IMR-90 (cell line): Measurements from ENCODE around the gene DACH1. TPM values are rescaled to one million over a fixed set of nuclear protein-coding genes. Genes with fewer than 3 reads are reported as not detected.

ENCODE experiments used
- ATAC-seq: fragments of 200-7000 bp; cut with Tn5 transposase; 2 replicates; pipeline ENCODE4 v1.9.1; 2020; ENCODE audit warnings: low read depth, mild to moderate bottlenecking, moderate library complexity
- BruUV-seq: library from RNA; stranded (reverse); fragments of 400-500 nt; replicated peaks from 2 replicates; lab custom pipeline; 2021; lab: Mats Ljungman, UMichigan
- CTCF ChIA-PET: fragments of 300-600 bp; formaldehyde crosslinking; extraction: SDS; loops from one replicate; lab custom pipeline; 2021; ENCODE audit warnings: antibody characterized with exemption; lab: Yijun Ruan, JAX
- POLR2A ChIA-PET: fragments of 300-600 bp; sonication (Branson Sonifier 250); formaldehyde crosslinking; loops from one replicate; lab custom pipeline; 2022; ENCODE audit warnings: antibody characterized with exemption; ENCODE audit not compliant: unreplicated experiment; lab: Charles Lee
- DNase-seq: peaks from one replicate; pipeline ENCODE4 v3.0.0; 2013
- H2AFZ ChIP-seq: replicated peaks from 2 replicates; pipeline ENCODE3; 2013; ENCODE audit warnings: low read length, mild to moderate bottlenecking; ENCODE audit not compliant: poor library complexity
- H2AK5ac ChIP-seq: 2 replicates; pipeline ENCODE4 v1.6.1; 2013; ENCODE audit warnings: low read depth, low read length, inconsistent platforms
- H2AK9ac ChIP-seq: replicated peaks from 2 replicates; pipeline ENCODE3; 2013; ENCODE audit warnings: mild to moderate bottlenecking, low read depth, low read length, moderate library complexity; ENCODE audit not compliant: poor library complexity
- H2BK120ac ChIP-seq: 2 replicates; pipeline ENCODE4 v1.6.1; 2013; ENCODE audit warnings: low read depth, low read length, inconsistent platforms
- H2BK15ac ChIP-seq: 3 replicates; pipeline ENCODE4 v1.6.1; 2013; ENCODE audit warnings: low read depth, low read length, inconsistent platforms
- H2BK20ac ChIP-seq: 2 replicates; pipeline ENCODE4 v1.6.1; 2013; ENCODE audit warnings: low read depth, mild to moderate bottlenecking, inconsistent platforms, low read length, moderate library complexity
- H2BK5ac ChIP-seq: 2 replicates; pipeline ENCODE4 v1.6.1; 2013; ENCODE audit warnings: mild to moderate bottlenecking, low read depth, low read length, inconsistent platforms; ENCODE audit not compliant: poor library complexity, severe bottlenecking
- H3K14ac ChIP-seq: replicated peaks from 2 replicates; pipeline ENCODE4 v1.6.1; 2013; ENCODE audit warnings: low read depth, low read length, inconsistent platforms
- H3K18ac ChIP-seq: 2 replicates; pipeline ENCODE4 v1.6.1; 2013; ENCODE audit warnings: low read depth, low read length, control low read depth
- H3K23ac ChIP-seq: 2 replicates; pipeline ENCODE4 v1.6.1; 2013; ENCODE audit warnings: low read depth, low read length, inconsistent platforms
- H3K27ac ChIP-seq: 2 replicates; pipeline ENCODE4 v1.5.1; 2013; ENCODE audit warnings: mild to moderate bottlenecking, control low read depth, low read length; ENCODE audit not compliant: insufficient read depth
- H3K27me3 ChIP-seq: 2 replicates; pipeline ENCODE4 v1.6.1; 2013; ENCODE audit warnings: low read length; ENCODE audit not compliant: control insufficient read depth, insufficient read depth
- H3K36me3 ChIP-seq: 2 replicates; pipeline ENCODE4 v1.6.1; 2013; ENCODE audit warnings: low read length, mixed read lengths; ENCODE audit not compliant: control insufficient read depth, insufficient read depth
- H3K4ac ChIP-seq: 2 replicates; pipeline ENCODE4 v1.6.1; 2013; ENCODE audit warnings: low read depth, low read length, inconsistent platforms
- H3K4me1 ChIP-seq: 2 replicates; pipeline ENCODE4 v1.6.1; 2013; ENCODE audit warnings: low read length, mixed read lengths; ENCODE audit not compliant: control insufficient read depth, insufficient read depth
- H3K4me2 ChIP-seq: 2 replicates; pipeline ENCODE4 v1.6.1; 2013; ENCODE audit warnings: low read depth, mild to moderate bottlenecking, control low read depth, low read length, moderate library complexity
- H3K4me3 ChIP-seq: 2 replicates; pipeline ENCODE4 v1.5.1; 2013; ENCODE audit warnings: low read depth, mild to moderate bottlenecking, control low read depth, low read length, moderate library complexity; ENCODE audit not compliant: insufficient read depth
- H3K56ac ChIP-seq: 2 replicates; pipeline ENCODE4 v1.6.1; 2013; ENCODE audit warnings: low read length, inconsistent platforms; ENCODE audit not compliant: insufficient read depth; ENCODE audit errors: extremely low read depth
- H3K79me1 ChIP-seq, 2 experiments: 2 replicates each; pipeline ENCODE4 v1.6.1; 2013; ENCODE audit warnings: low read length in 2 of 2, inconsistent platforms in 1 of 2, low read depth in 1 of 2
- H3K9ac ChIP-seq: 2 replicates; pipeline ENCODE4 v1.6.1; 2013; ENCODE audit warnings: low read depth, low read length, control low read depth
- H3K9me1 ChIP-seq: 2 replicates; pipeline ENCODE4 v1.6.1; 2013; ENCODE audit warnings: low read length, inconsistent platforms; ENCODE audit not compliant: insufficient read depth
- H3K9me3 ChIP-seq: 2 replicates; pipeline ENCODE4 v1.6.1; 2013; ENCODE audit warnings: low read length; ENCODE audit not compliant: control insufficient read depth, insufficient read depth
- H4K20me1 ChIP-seq: 2 replicates; pipeline ENCODE4 v1.6.1; 2013; ENCODE audit warnings: low read length, inconsistent platforms; ENCODE audit not compliant: insufficient read depth
- H4K5ac ChIP-seq: 2 replicates; pipeline ENCODE4 v1.6.1; 2013; ENCODE audit warnings: mild to moderate bottlenecking, low read depth, low read length, control low read depth
- H4K8ac ChIP-seq, 2 experiments: 2 replicates each; pipeline ENCODE4 v1.6.1; 2013; ENCODE audit warnings: low read depth in 2 of 2, low read length in 2 of 2, control low read depth in 1 of 2, inconsistent platforms in 1 of 2
- H4K91ac ChIP-seq: 2 replicates; pipeline ENCODE4 v1.6.1; 2013; ENCODE audit warnings: low read depth, low read length, inconsistent platforms; ENCODE audit not compliant: insufficient read depth
- BHLHE40 ChIP-seq: fragments of 150-350 bp; IDR thresholded peaks from 2 replicates; pipeline ENCODE4 v1.6.1; 2016; ENCODE audit warnings: mild to moderate bottlenecking, low read depth, low read length
- CEBPB ChIP-seq: IDR thresholded peaks from 2 replicates; pipeline ENCODE4 v1.6.1; 2012; ENCODE audit warnings: low read depth, low read length, improper control_type of control experiment
- CHD1 ChIP-seq: IDR thresholded peaks from 2 replicates; pipeline ENCODE4 v1.6.1; 2012; ENCODE audit warnings: low read depth, low read length, improper control_type of control experiment
- FOS ChIP-seq: fragments of 150-350 bp; IDR thresholded peaks from 2 replicates; pipeline ENCODE4 v1.6.1; 2016; ENCODE audit warnings: low read depth, low read length
- MAFK ChIP-seq: IDR thresholded peaks from 2 replicates; pipeline ENCODE4 v1.6.1; 2012; ENCODE audit warnings: low read depth, low read length, improper control_type of control experiment
- MAZ ChIP-seq: IDR thresholded peaks from 2 replicates; pipeline ENCODE4 v1.6.1; 2012; ENCODE audit warnings: low read depth, mild to moderate bottlenecking, low read length, improper control_type of control experiment, moderate library complexity, borderline replicate concordance
- MXI1 ChIP-seq: IDR thresholded peaks from 2 replicates; pipeline ENCODE4 v1.6.1; 2012; ENCODE audit warnings: low read depth, mild to moderate bottlenecking, low read length, moderate library complexity, borderline replicate concordance
- NFE2L2 ChIP-seq: fragments of 150-350 bp; IDR thresholded peaks from 2 replicates; pipeline ENCODE4 v1.6.1; 2016; ENCODE audit warnings: low read depth, mild to moderate bottlenecking, low read length
- POLR2A ChIP-seq: IDR thresholded peaks from 2 replicates; pipeline ENCODE4 v1.6.1; 2012; ENCODE audit warnings: mild to moderate bottlenecking, low read depth, low read length
- RAD21 ChIP-seq: IDR thresholded peaks from 2 replicates; pipeline ENCODE4 v1.6.1; 2012; ENCODE audit warnings: low read length, improper control_type of control experiment
- RCOR1 ChIP-seq: IDR thresholded peaks from 2 replicates; pipeline ENCODE4 v1.6.1; 2012; ENCODE audit warnings: mild to moderate bottlenecking, low read length, improper control_type of control experiment; ENCODE audit not compliant: insufficient replicate concordance
- RFX5 ChIP-seq: IDR thresholded peaks from 2 replicates; pipeline ENCODE4 v1.8.0; 2012; ENCODE audit warnings: low read depth, mild to moderate bottlenecking, low read length, moderate library complexity
- SMC3 ChIP-seq: fragments of 150-350 bp; IDR thresholded peaks from 2 replicates; pipeline ENCODE4 v1.6.1; 2016; ENCODE audit warnings: low read depth, mild to moderate bottlenecking, antibody characterized with exemption, low read length, moderate library complexity
- USF2 ChIP-seq: fragments of 150-350 bp; IDR thresholded peaks from 2 replicates; pipeline ENCODE4 v1.6.1; 2017; ENCODE audit warnings: mild to moderate bottlenecking, antibody characterized with exemption, low read length, low read depth
- WGBS, 2 experiments: methylation state at CpG; one replicate each; pipeline versions ENCODE4 v1.1.5 to v1.1.7; 2013; ENCODE audit warnings: missing lambda C conversion rate in 2 of 2; ENCODE audit not compliant: insufficient read length in 1 of 2; ENCODE audit errors: extremely low coverage in 2 of 2; 5-methylcytosine and 5-hydroxymethylcytosine counted together
- dilution Hi-C: fragments of 300-500 bp; cut with HindIII; formaldehyde crosslinking; loops from one replicate; pipeline ENCODE4 v1.14.3; 2018; ENCODE audit warnings: low sequenced_read_pairs; ENCODE audit not compliant: unreplicated experiment
- in situ Hi-C: fragments of 300-500 bp; cut with MboI; formaldehyde crosslinking; loops from 3 replicates; pipeline ENCODE4 v1.14.3; 2019; ENCODE audit warnings: low sequenced_read_pairs, inconsistent platforms, mixed read lengths
- intact Hi-C: fragments of 100-400 bp; cut with micrococcal nuclease; formaldehyde crosslinking; loops from 2 replicates; pipeline ENCODE4 v1.10.0; 2022
- polyA plus RNA-seq, 3 experiments: library from polyadenylated mRNA; depleted of rRNA; stranded (reverse); fragments of >200 nt; gene quantifications; 2 replicates each; pipeline ENCODE4 v1.2.3, GENCODE V29; 2012; ENCODE audit warnings: low replicate concordance in 1 of 3
- total RNA-seq: library from RNA; depleted of rRNA; stranded (reverse); fragments of >200 nt; gene quantifications from 2 replicates; pipeline ENCODE4 v1.2.3, GENCODE V29; 2012
- TF ChIP-seq, protein P1 (sequence below): conservative IDR thresholded peaks from 2 replicates; pipeline ENCODE4 v1.5.1; 2012; ENCODE audit warnings: mild to moderate bottlenecking, low read depth, low read length, improper control_type of control experiment
- TF ChIP-seq, protein P2 (sequence below): fragments of 150-350 bp; IDR thresholded peaks from 2 replicates; pipeline ENCODE4 v1.6.1; 2016; ENCODE audit warnings: low read depth, mild to moderate bottlenecking, low read length, moderate library complexity, borderline replicate concordance

DACH1 gene
- total and polyA plus RNA-seq, 2 of the 4 experiments (the other 2 are of a cell fraction), result not detected

- in situ Hi-C loops (no loop called here), dilution Hi-C loops (no loop called here), intact Hi-C loops (loop anchor here (5.0 kb wide), 1 partner anchor 49 kb away; no protein-coding TSS in a partner anchor)
- BruUV-seq, result no TSS peak
- H2BK20ac ChIP-seq, result no peak overlapping the region
- H3K4me3 ChIP-seq, result no peak overlapping the region
- no peak overlapping the region for H3K18ac ChIP-seq
- POLR2A ChIA-PET, result no interaction called here
- no peaks in the 10 kb centered on the region for H3K36me3 ChIP-seq
- no peak overlapping the region for H3K23ac ChIP-seq
- H4K91ac ChIP-seq, result no peak overlapping the region
- no peak overlapping the region for H2AK9ac ChIP-seq
- no peak overlapping the region for H2AK5ac ChIP-seq
- DNase-seq, result no peak
- no peak overlapping the region for H3K56ac ChIP-seq
- H3K27ac ChIP-seq, result no peak overlapping the region
- H3K4me2 ChIP-seq, result no peak overlapping the region
- no peaks in the 10 kb centered on the region for H4K20me1 ChIP-seq
- ATAC-seq, result no peak
- no peak overlapping the region for H3K4ac ChIP-seq
- no peaks in the 10 kb centered on the region for H3K79me1 ChIP-seq
- no peak overlapping the region for H2AFZ ChIP-seq
- TF ChIP-seq MAZ (no peak), CEBPB (no peak), USF2 (no peak), RAD21 (no peak), CHD1 (no peak), BHLHE40 (no peak), SMC3 (no peak), NFE2L2 (no peak), POLR2A (no peak), RFX5 (no peak), RCOR1 (no peak), MAFK (no peak), FOS (no peak), MXI1 (no peak)
- TF ChIP-seq, protein P1, sequence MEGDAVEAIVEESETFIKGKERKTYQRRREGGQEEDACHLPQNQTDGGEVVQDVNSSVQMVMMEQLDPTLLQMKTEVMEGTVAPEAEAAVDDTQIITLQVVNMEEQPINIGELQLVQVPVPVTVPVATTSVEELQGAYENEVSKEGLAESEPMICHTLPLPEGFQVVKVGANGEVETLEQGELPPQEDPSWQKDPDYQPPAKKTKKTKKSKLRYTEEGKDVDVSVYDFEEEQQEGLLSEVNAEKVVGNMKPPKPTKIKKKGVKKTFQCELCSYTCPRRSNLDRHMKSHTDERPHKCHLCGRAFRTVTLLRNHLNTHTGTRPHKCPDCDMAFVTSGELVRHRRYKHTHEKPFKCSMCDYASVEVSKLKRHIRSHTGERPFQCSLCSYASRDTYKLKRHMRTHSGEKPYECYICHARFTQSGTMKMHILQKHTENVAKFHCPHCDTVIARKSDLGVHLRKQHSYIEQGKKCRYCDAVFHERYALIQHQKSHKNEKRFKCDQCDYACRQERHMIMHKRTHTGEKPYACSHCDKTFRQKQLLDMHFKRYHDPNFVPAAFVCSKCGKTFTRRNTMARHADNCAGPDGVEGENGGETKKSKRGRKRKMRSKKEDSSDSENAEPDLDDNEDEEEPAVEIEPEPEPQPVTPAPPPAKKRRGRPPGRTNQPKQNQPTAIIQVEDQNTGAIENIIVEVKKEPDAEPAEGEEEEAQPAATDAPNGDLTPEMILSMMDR, result no peak
- TF ChIP-seq, protein P2, sequence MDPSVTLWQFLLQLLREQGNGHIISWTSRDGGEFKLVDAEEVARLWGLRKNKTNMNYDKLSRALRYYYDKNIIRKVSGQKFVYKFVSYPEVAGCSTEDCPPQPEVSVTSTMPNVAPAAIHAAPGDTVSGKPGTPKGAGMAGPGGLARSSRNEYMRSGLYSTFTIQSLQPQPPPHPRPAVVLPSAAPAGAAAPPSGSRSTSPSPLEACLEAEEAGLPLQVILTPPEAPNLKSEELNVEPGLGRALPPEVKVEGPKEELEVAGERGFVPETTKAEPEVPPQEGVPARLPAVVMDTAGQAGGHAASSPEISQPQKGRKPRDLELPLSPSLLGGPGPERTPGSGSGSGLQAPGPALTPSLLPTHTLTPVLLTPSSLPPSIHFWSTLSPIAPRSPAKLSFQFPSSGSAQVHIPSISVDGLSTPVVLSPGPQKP, result no peak
- no peaks in the 10 kb centered on the region for H3K27me3 ChIP-seq
- no CpG with 5 or more reads among the region's 2 CpGs for WGBS, 2 experiments
- H3K4me1 ChIP-seq, result no peaks in the 10 kb centered on the region
- H3K14ac ChIP-seq, result no peak overlapping the region
- no peak overlapping the region for H4K8ac ChIP-seq
- no peaks in the 10 kb centered on the region for H3K9me1 ChIP-seq
- no peak overlapping the region for H2BK5ac ChIP-seq
- no peaks in the 10 kb centered on the region for H3K9me3 ChIP-seq
- H3K9ac ChIP-seq, result no peak overlapping the region
- no peak overlapping the region for H2BK15ac ChIP-seq
- H4K5ac ChIP-seq, result no peak overlapping the region
- no peak overlapping the region for H2BK120ac ChIP-seq
- CTCF ChIA-PET, result interaction anchor here (1.2 kb wide), 1 partner anchor 176 kb away, joined by 4 read pairs; no protein-coding TSS in a partner anchor
Observed at GRCh38 chr13:71703138-71703537, 163.9 kb downstream of the DACH1 start.
